GM23248 (cell line): ENCODE measurements around the gene EFCAB11. TPM values are rescaled to one million over a fixed set of nuclear protein-coding genes. Genes with fewer than 3 reads are reported as not detected.

Experiments
- DNase-seq: peaks from one replicate; pipeline ENCODE4 v3.0.0-alpha.2; 2015
- H2AFZ ChIP-seq: fragments of 200-600 bp; sonication (generic); 2 replicates; pipeline ENCODE4 v1.6.1; 2016; ENCODE audit warnings: antibody characterized with exemption
- H3F3A ChIP-seq: fragments of 200-600 bp; sonication (generic); 2 replicates; pipeline ENCODE4 v1.6.1; 2016; ENCODE audit warnings: mild to moderate bottlenecking, antibody characterized with exemption, mixed run types; ENCODE audit not compliant: insufficient read depth
- H3K27ac ChIP-seq: fragments of 200-600 bp; sonication (generic); 2 replicates; pipeline ENCODE4 v1.5.1; 2016; ENCODE audit warnings: mild to moderate bottlenecking
- H3K27me3 ChIP-seq: fragments of 200-600 bp; sonication (generic); replicated peaks from 2 replicates; pipeline ENCODE4 v1.6.1; 2016; ENCODE audit warnings: mild to moderate bottlenecking; ENCODE audit not compliant: insufficient read depth
- H3K36me3 ChIP-seq: fragments of 200-600 bp; sonication (generic); 2 replicates; pipeline ENCODE4 v1.6.1; 2016; ENCODE audit warnings: low read depth, mild to moderate bottlenecking
- H3K4me1 ChIP-seq: fragments of 200-600 bp; sonication (generic); 2 replicates; pipeline ENCODE4 v1.6.1; 2016; ENCODE audit warnings: mild to moderate bottlenecking; ENCODE audit not compliant: insufficient read depth
- H3K4me2 ChIP-seq: fragments of 200-600 bp; sonication (generic); one replicate; pipeline ENCODE4 v1.6.1; 2016; ENCODE audit warnings: mild to moderate bottlenecking; ENCODE audit not compliant: unreplicated experiment
- H3K4me3 ChIP-seq: fragments of 200-600 bp; sonication (generic); 2 replicates; pipeline ENCODE4 v1.5.1; 2016; ENCODE audit warnings: mild to moderate bottlenecking
- H3K79me2 ChIP-seq: fragments of 200-600 bp; sonication (generic); 2 replicates; pipeline ENCODE4 v1.6.1; 2016; ENCODE audit warnings: mild to moderate bottlenecking; ENCODE audit not compliant: insufficient read depth
- H3K9ac ChIP-seq: fragments of 200-600 bp; sonication (generic); 2 replicates; pipeline ENCODE4 v1.6.1; 2016; ENCODE audit warnings: mild to moderate bottlenecking
- H3K9me2 ChIP-seq: fragments of 200-600 bp; sonication (generic); 2 replicates; pipeline ENCODE4 v1.6.1; 2016; ENCODE audit warnings: mixed run types, mild to moderate bottlenecking, moderate library complexity; ENCODE audit not compliant: insufficient read depth
- H3K9me3 ChIP-seq: fragments of 200-600 bp; sonication (generic); one replicate; pipeline ENCODE4 v1.6.1; 2017; ENCODE audit warnings: low read depth
- H4K20me1 ChIP-seq: fragments of 200-600 bp; sonication (generic); 2 replicates; pipeline ENCODE4 v1.6.0; 2016; ENCODE audit not compliant: insufficient read depth
- EZH2 ChIP-seq: fragments of 200-600 bp; sonication (generic); IDR thresholded peaks from 2 replicates; pipeline ENCODE4 v1.6.1; 2018; ENCODE audit warnings: antibody characterized with exemption, mild to moderate bottlenecking; ENCODE audit not compliant: insufficient read depth, poor library complexity, severe bottlenecking
- EZH2phosphoT487 ChIP-seq: fragments of 200-600 bp; sonication (generic); IDR thresholded peaks from 2 replicates; pipeline ENCODE4 v1.6.1; 2018; ENCODE audit warnings: antibody characterized with exemption, moderate library complexity, mild to moderate bottlenecking, low read depth; ENCODE audit not compliant: insufficient read depth
- WGBS, 2 experiments: methylation state at CpG; one replicate each; pipeline ENCODE4 v1.1.6; 2015 to 2017; ENCODE audit warnings: low lambda C conversion rate in 2 of 2, low coverage in 1 of 2; ENCODE audit errors: missing lambda C conversion rate in 2 of 2; 5-methylcytosine and 5-hydroxymethylcytosine counted together
- in situ Hi-C: fragments of 300-500 bp; cut with MboI; formaldehyde crosslinking; loops from 2 replicates; pipeline ENCODE4 v1.15.0; 2020
- polyA plus RNA-seq: library from polyadenylated mRNA; unstranded; fragments of >200 nt; fragmentation: Nextera tagmentation; extraction: Ambion mirVana; gene quantifications from 2 replicates; pipeline ENCODE4 v1.2.1, GENCODE V29; 2016
- total RNA-seq: library from RNA; depleted of rRNA; stranded (reverse); fragments of >200 nt; shearing (Covaris generic); gene quantifications from 2 replicates; pipeline ENCODE4 v1.2.3, GENCODE V29; 2014

EFCAB11 gene
- total and polyA plus RNA-seq, 2 experiments from 2014 or later: 7.9 to 16.4 TPM

DNA sequence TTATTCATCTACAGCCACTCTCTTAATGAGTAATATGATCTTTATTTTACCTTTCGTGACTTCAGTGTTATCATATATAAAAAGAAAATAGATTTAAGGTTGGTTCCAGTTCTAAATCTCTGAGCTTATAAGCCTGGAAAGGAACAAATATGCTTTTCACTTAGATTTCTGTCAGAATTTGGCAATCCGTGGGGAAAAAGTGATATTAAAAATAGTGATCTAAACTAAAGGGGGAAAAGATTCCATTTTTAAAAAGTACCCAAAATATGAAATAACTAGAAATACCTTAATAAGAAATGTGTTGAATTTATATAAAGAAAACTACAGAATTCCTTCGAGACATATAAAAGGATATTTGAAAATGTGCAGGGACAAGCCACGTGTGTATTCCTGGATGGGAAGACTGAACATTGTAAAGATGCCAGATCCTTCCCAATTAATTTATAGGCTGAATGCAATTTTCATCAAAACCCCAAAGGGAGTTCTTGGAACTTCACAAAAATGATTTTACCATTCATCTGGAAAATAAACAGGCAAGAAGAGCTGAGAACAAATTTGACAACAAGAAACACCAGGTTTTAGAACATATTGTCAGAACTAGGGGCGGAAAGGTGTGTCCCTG lies 142.5 kb downstream of the EFCAB11 start:
- no peaks in the 10 kb centered on the region for H3K9me2 ChIP-seq
- H3K4me1 ChIP-seq: peaks cover 23% of the 10 kb centered on the region
- H3K27me3 ChIP-seq: no peaks in the 10 kb centered on the region
- H3K27ac ChIP-seq: no peak overlapping the region
- no peaks in the 10 kb centered on the region for H4K20me1 ChIP-seq
- WGBS, 2 experiments: 88 to 92% methylated on average over 5 of the region's 5 CpGs
- no peaks in the 10 kb centered on the region for H3K9me3 ChIP-seq
- H3K36me3 ChIP-seq: no peaks in the 10 kb centered on the region
- no peak overlapping the region for H3K4me2 ChIP-seq
- no peak for DNase-seq
- TF ChIP-seq EZH2: no peak
- TF ChIP-seq EZH2phosphoT487: no peak
- H3K4me3 ChIP-seq: no peak overlapping the region
- in situ Hi-C loops: no loop called here
- H3K9ac ChIP-seq: no peak overlapping the region
- no peaks in the 10 kb centered on the region for H3K79me2 ChIP-seq
- 0 out of 2 replicates have a peak, but pooled peaks cover 5% of the 10 kb centered on the region for H3F3A ChIP-seq
- no peak overlapping the region for H2AFZ ChIP-seq

DNA sequence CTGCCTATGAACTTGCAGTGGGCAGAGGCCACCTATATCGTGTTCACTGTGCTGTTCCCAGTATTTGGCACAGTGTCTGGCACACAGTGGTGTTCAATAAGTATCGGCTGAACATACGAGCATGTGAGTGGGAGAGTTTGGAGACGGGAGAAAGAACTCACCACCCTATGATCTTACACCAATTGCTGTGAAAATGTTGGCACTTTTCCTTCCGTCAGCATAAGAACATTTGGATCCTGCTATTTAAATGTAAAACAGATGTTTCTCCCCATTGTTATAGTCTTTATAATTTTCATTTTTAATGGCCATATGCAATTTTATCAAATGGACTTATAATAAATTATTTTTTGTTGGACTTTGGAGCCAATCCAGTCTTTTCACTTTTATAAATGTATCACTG lies 144.4 kb downstream of the EFCAB11 start:
- in situ Hi-C loops: no loop called here
- no peak overlapping the region for H3K27ac ChIP-seq

DNA sequence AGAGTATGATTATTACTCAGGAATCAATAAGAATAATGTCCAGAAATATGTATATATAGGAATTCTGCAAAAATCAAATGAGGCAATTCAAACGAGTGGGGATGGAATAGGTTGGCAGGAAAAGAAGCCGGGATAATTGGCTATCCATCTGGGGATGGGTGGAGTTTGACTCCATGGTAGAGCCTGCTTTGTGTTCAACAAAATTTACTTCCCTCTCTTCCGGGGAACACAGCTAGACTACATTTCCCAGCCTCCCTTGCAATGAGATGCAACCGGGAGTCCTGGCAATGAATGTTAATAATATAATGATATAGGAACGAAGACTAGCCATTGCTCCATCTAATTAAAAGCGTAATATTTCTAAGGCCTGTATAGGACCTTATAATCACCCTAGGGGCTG lies 146.6 kb downstream of the EFCAB11 start:
- Histone ChIP-seq H3K4me3 (no peak overlapping the region), H2AFZ (no peak overlapping the region), H3K79me2 (no peaks in the 10 kb centered on the region), H3K4me1 (peaks cover 5% of the 10 kb centered on the region), H3K27me3 (no peaks in the 10 kb centered on the region), H4K20me1 (no peaks in the 10 kb centered on the region), H3K9me3 (no peaks in the 10 kb centered on the region), H3K9ac (no peak overlapping the region), H3K36me3 (no peaks in the 10 kb centered on the region), H3K27ac (no peak overlapping the region), H3K4me2 (no peak overlapping the region), H3K9me2 (no peaks in the 10 kb centered on the region), H3F3A (0 out of 2 replicates have a peak, but pooled peaks cover 3% of the 10 kb centered on the region)
- no peak for DNase-seq
- WGBS, 2 experiments: 93 to 98% methylated on average over 6 of the region's 6 CpGs
- in situ Hi-C loops: no loop called here
- TF ChIP-seq EZH2: no peak
- no peak for TF ChIP-seq EZH2phosphoT487

More for the DNA sequence above, 144.4 kb downstream of the EFCAB11 start:
- H3K36me3 ChIP-seq: no peaks in the 10 kb centered on the region
- H3K4me2 ChIP-seq: no peak overlapping the region
- TF ChIP-seq EZH2phosphoT487: no peak
- no peaks in the 10 kb centered on the region for H3K79me2 ChIP-seq
- H3K4me1 ChIP-seq: peaks cover 14% of the 10 kb centered on the region
- no peaks in the 10 kb centered on the region for H3K9me2 ChIP-seq
- peak; percentile 56 for DNase-seq
- H3K9me3 ChIP-seq: no peaks in the 10 kb centered on the region
- no peak overlapping the region for H3K9ac ChIP-seq
- H4K20me1 ChIP-seq: no peaks in the 10 kb centered on the region
- no peak overlapping the region for H2AFZ ChIP-seq
- H3F3A ChIP-seq: 0 out of 2 replicates have a peak, but pooled peaks cover 5% of the 10 kb centered on the region
- H3K4me3 ChIP-seq: no peak overlapping the region
- no peaks in the 10 kb centered on the region for H3K27me3 ChIP-seq
- 11 to 19% methylated on average over 5 of the region's 5 CpGs for WGBS, 2 experiments

DNA sequence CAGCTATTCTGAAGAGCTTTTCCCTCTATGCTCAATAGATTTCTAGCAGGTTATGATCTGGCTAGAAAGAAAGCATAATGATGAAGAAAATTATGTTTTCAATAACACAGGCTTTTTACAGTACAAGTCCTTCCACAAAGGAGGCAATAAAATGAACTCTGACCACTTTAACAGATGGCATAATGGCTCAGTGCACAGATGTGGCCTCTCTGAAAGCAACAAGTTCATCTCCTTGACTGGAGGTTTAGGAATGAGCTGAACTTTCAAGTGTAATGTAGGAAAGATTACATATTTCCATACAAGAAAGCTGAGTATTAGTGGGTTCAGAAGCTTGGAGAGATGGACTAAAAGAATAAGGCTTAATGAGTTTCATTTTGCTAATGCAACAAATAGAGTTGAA lies 147.4 kb downstream of the EFCAB11 start:
- H3F3A ChIP-seq: no peaks in the 10 kb centered on the region
- TF ChIP-seq EZH2phosphoT487 (no peak), EZH2 (no peak)
- no peaks in the 10 kb centered on the region for H3K27me3 ChIP-seq
- H3K9me2 ChIP-seq: no peaks in the 10 kb centered on the region
- no peak overlapping the region for H3K27ac ChIP-seq
- H2AFZ ChIP-seq: no peak overlapping the region
- no peaks in the 10 kb centered on the region for H4K20me1 ChIP-seq
- no peak for DNase-seq
- no peaks in the 10 kb centered on the region; the same call in 1 of the 2 replicates for H3K4me1 ChIP-seq
- H3K4me2 ChIP-seq: no peak overlapping the region
- H3K4me3 ChIP-seq: no peak overlapping the region
- no peaks in the 10 kb centered on the region for H3K36me3 ChIP-seq
- no peaks in the 10 kb centered on the region for H3K79me2 ChIP-seq
- no peak overlapping the region for H3K9ac ChIP-seq
- no peaks in the 10 kb centered on the region for H3K9me3 ChIP-seq
- in situ Hi-C loops: no loop called here

DNA sequence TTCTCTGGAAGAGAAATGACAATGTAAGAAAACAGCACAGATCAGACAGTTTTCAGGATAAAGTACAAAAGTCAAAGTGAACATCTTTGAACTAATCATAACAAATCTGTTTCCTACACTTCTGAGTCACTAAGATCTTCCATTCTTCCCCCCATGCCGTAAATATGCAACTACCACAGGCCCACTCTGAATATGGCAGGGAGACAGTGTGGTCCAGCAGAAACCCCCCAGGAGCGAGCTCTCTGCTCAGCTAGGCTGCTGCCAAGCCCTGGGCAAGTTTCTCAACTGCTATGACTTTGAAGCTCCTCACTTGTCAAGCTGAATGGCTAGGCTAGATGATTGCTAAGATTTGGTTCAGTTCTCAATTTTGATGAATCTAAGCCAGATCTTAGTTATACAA lies 148.1 kb downstream of the EFCAB11 start:
- Histone ChIP-seq H3F3A (0 out of 2 replicates have a peak, but pooled peaks cover 3% of the 10 kb centered on the region), H3K4me2 (no peak overlapping the region), H3K9me3 (no peaks in the 10 kb centered on the region), H3K9me2 (no peaks in the 10 kb centered on the region), H2AFZ (no peak overlapping the region), H3K27ac (no peak overlapping the region), H3K4me3 (no peak overlapping the region), H3K9ac (no peak overlapping the region), H3K27me3 (no peaks in the 10 kb centered on the region), H3K4me1 (peaks cover 4% of the 10 kb centered on the region; the same call in 1 of the 2 replicates), H3K79me2 (no peaks in the 10 kb centered on the region), H3K36me3 (no peaks in the 10 kb centered on the region), H4K20me1 (no peaks in the 10 kb centered on the region)
- 90 to 97% methylated on average over 2 of the region's 2 CpGs for WGBS, 2 experiments
- TF ChIP-seq EZH2 (no peak), EZH2phosphoT487 (no peak)
- in situ Hi-C loops: no loop called here
- DNase-seq: no peak
